ENCODE results near the gene MMADHC. TPM values are rescaled to one million over a fixed set of nuclear protein-coding genes. Genes with fewer than 3 reads are reported as not detected.

Gene MMADHC
- total and polyA plus RNA-seq, 2 donors from 2014 or later = 77.1 to 84.8 TPM

GRCh38 chr2:149622343-149622742 lies 34.8 kb upstream of the MMADHC start:
- intact Hi-C loops (cut with DNase I) = no loop called here
- H3K9me3 ChIP-seq (ENCODE audit: control insufficient read depth in 2 of 3, insufficient read depth in 1 of 3, low read length in 3 of 3) = no peaks in the 10 kb centered on the region
- no peak for FAIRE-seq

DNA sequence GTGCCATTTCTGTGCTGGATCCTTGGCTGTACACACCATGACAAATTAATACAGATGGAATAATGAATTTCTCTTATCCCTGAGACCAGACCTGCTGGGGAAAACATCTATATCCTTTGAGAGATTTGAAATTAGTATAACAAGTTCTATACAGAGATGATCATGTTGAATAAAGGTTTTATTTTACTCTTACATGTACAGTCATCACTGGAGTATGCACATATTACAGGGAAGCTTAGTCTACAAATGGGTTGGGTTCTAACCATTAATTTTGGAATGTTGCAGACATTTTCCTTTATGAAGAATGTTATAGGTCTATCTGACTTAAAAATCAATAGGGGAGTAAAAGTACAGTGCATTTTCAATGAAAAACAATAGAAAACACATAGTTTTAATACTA lies 29.9 kb upstream of the MMADHC start:
- Histone ChIP-seq H3K4me3 (ENCODE audit: low read length in 3 of 3) (no peak overlapping the region), H3K9me3 (ENCODE audit: control insufficient read depth in 2 of 3, insufficient read depth in 1 of 3, low read length in 3 of 3) (no peaks in the 10 kb centered on the region), H3K9ac (ENCODE audit: low read length in 3 of 3) (no peak overlapping the region), H3K4me1 (ENCODE audit: control insufficient read depth in 2 of 3, insufficient read depth in 2 of 3, low read depth in 1 of 3, low read length in 3 of 3) (no peaks in the 10 kb centered on the region), H3K36me3 (ENCODE audit: control insufficient read depth in 2 of 3, insufficient read depth in 3 of 3, low read length in 3 of 3) (no peaks in the 10 kb centered on the region), H3K27ac (ENCODE audit: low read depth in 2 of 2, low read length in 2 of 2) (no peak overlapping the region), H3K27me3 (ENCODE audit: control insufficient read depth, insufficient read depth, low read length) (no peaks in the 10 kb centered on the region)
- TF ChIP-seq, protein P1, sequence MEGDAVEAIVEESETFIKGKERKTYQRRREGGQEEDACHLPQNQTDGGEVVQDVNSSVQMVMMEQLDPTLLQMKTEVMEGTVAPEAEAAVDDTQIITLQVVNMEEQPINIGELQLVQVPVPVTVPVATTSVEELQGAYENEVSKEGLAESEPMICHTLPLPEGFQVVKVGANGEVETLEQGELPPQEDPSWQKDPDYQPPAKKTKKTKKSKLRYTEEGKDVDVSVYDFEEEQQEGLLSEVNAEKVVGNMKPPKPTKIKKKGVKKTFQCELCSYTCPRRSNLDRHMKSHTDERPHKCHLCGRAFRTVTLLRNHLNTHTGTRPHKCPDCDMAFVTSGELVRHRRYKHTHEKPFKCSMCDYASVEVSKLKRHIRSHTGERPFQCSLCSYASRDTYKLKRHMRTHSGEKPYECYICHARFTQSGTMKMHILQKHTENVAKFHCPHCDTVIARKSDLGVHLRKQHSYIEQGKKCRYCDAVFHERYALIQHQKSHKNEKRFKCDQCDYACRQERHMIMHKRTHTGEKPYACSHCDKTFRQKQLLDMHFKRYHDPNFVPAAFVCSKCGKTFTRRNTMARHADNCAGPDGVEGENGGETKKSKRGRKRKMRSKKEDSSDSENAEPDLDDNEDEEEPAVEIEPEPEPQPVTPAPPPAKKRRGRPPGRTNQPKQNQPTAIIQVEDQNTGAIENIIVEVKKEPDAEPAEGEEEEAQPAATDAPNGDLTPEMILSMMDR (IDR thresholded peaks at IDR 0.05; ENCODE audit: borderline replicate concordance, extremely low read depth, insufficient read depth) = no peak
- intact Hi-C loops (cut with DNase I) = no loop called here
- DNase-seq (no peak), FAIRE-seq (no peak)

More at GRCh38 chr2:149622343-149622742, 34.8 kb upstream of the MMADHC start:
- Histone ChIP-seq H3K27me3 (ENCODE audit: control insufficient read depth, insufficient read depth, low read length) (no peaks in the 10 kb centered on the region), H3K4me1 (ENCODE audit: control insufficient read depth in 2 of 3, insufficient read depth in 2 of 3, low read depth in 1 of 3, low read length in 3 of 3) (no peaks in the 10 kb centered on the region), H3K9ac (ENCODE audit: low read length in 3 of 3) (no peak overlapping the region), H3K36me3 (ENCODE audit: control insufficient read depth in 2 of 3, insufficient read depth in 3 of 3, low read length in 3 of 3) (no peaks in the 10 kb centered on the region), H3K4me3 (ENCODE audit: low read length in 3 of 3) (no peak overlapping the region), H3K27ac (ENCODE audit: low read depth in 2 of 2, low read length in 2 of 2) (no peak overlapping the region)
- TF ChIP-seq, protein P1 (IDR thresholded peaks at IDR 0.05; ENCODE audit: borderline replicate concordance, extremely low read depth, insufficient read depth) = no peak
- no peak for DNase-seq

DNA sequence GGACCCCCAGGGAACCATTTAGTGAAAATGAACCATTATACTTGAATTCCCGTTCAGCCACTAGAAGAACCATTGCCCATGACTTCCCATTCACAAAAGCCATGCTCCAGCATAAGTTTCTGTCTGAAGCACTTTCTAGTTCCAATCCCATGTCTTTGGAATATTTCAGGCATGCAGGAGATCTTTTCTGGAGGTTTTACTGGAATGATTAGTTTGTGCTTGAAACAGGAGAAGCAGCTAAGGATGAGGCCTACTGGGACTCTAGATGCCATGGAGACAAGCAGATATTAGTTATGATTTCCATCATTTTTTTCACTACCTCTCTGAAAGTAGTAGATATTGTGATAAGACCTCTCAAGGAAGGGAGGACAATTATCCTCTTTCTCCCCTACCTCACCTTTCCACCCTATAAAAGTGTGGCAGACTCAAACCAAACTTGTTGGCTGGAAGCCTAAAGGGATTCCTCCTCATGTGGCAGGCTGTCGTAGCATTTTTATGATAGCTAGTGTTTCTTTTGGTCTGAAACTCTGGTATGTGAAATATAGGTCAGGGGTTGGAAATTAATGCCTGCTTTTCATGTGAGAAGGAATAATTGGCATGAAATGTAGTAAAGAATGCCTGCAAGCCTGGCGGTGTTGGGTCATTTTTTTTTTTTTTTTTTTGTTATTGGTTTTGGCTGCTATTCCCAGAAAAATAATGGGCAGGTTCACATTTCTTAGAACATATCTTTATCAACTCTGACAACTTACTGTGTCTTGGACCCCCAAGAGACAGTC lies 29.3 kb upstream of the MMADHC start:
- no peaks in the 10 kb centered on the region for H3K27me3 ChIP-seq (ENCODE audit: control insufficient read depth, insufficient read depth, low read length)
- TF ChIP-seq, protein P1 (IDR thresholded peaks at IDR 0.05; ENCODE audit: borderline replicate concordance, extremely low read depth, insufficient read depth) = no peak
- intact Hi-C loops (cut with DNase I) = no loop called here
- H3K36me3 ChIP-seq (ENCODE audit: control insufficient read depth in 2 of 3, insufficient read depth in 3 of 3, low read length in 3 of 3) = no peaks in the 10 kb centered on the region
- FAIRE-seq = no peak
- no peak overlapping the region for H3K27ac ChIP-seq (ENCODE audit: low read depth in 2 of 2, low read length in 2 of 2)
- no peak overlapping the region for H3K4me3 ChIP-seq (ENCODE audit: low read length in 3 of 3)
- no peaks in the 10 kb centered on the region for H3K9me3 ChIP-seq (ENCODE audit: control insufficient read depth in 2 of 3, insufficient read depth in 1 of 3, low read length in 3 of 3)
- DNase-seq = no peak
- no peak overlapping the region for H3K9ac ChIP-seq (ENCODE audit: low read length in 3 of 3)
- no peaks in the 10 kb centered on the region for H3K4me1 ChIP-seq (ENCODE audit: control insufficient read depth in 2 of 3, insufficient read depth in 2 of 3, low read depth in 1 of 3, low read length in 3 of 3)

All from kidney (tissue), 14 donors.